Measurements from ENCODE around the gene SEC16B.

DNA sequence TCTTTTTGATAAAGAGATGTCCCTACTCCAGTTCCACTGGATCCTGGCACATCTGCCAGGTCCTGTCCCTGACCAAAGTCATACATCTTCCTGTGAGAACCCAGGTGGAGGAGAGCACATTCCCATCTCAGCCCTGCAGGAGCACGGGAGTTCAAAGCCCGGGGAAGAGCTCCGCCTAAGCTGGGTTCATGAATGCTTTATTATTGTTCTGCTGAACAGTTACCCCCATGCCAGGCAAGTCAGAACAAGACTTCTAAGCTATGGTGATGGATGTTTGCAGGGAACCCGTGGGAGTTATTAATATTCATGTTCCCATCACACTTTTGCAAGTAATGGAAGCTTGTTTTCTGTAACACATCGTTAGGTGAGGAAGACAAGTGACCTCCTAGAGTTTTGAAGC lies 62.9 kb downstream of the SEC16B start:
- TF ChIP-seq, protein P1, sequence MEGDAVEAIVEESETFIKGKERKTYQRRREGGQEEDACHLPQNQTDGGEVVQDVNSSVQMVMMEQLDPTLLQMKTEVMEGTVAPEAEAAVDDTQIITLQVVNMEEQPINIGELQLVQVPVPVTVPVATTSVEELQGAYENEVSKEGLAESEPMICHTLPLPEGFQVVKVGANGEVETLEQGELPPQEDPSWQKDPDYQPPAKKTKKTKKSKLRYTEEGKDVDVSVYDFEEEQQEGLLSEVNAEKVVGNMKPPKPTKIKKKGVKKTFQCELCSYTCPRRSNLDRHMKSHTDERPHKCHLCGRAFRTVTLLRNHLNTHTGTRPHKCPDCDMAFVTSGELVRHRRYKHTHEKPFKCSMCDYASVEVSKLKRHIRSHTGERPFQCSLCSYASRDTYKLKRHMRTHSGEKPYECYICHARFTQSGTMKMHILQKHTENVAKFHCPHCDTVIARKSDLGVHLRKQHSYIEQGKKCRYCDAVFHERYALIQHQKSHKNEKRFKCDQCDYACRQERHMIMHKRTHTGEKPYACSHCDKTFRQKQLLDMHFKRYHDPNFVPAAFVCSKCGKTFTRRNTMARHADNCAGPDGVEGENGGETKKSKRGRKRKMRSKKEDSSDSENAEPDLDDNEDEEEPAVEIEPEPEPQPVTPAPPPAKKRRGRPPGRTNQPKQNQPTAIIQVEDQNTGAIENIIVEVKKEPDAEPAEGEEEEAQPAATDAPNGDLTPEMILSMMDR (conservative IDR thresholded peaks at IDR 0.05; ENCODE audit: low read length): no peak
- TF ChIP-seq EZH2phosphoT487 (IDR thresholded peaks at IDR 0.05; ENCODE audit: borderline replicate concordance, low read depth, low read length): no peak

Data from OCI-LY7 (cell line).